GM23338 (cell line): ENCODE data around the gene SYNDIG1L. TPM values are rescaled to one million over a fixed set of nuclear protein-coding genes. Genes with fewer than 3 reads are reported as not detected.
A peak's percentile ranks its signal among the peaks of the same experiment; 100 is the strongest.

ENCODE experiments used
- ATAC-seq: fragments of 200-7000 bp; cut with Tn5 transposase; 3 replicates; pipeline ENCODE4 v1.9.1; 2020
- DNase-seq: peaks from one replicate; pipeline ENCODE4 v3.0.0-alpha.2; 2015; ENCODE audit warnings: low spot score
- H2AFZ ChIP-seq: fragments of 200-600 bp; sonication (generic); 2 replicates; pipeline ENCODE4 v1.8.0; 2016; ENCODE audit warnings: antibody characterized with exemption, mild to moderate bottlenecking, moderate library complexity
- H3F3A ChIP-seq: fragments of 200-600 bp; sonication (generic); replicated peaks from 2 replicates; pipeline ENCODE4 v1.8.0; 2017; ENCODE audit warnings: antibody characterized with exemption, mixed run types, low read depth
- H3K27ac ChIP-seq: fragments of 200-600 bp; sonication (generic); 2 replicates; pipeline ENCODE4 v1.6.1; 2016; ENCODE audit warnings: low read depth
- H3K27me3 ChIP-seq: fragments of 200-600 bp; sonication (generic); 2 replicates; pipeline ENCODE4 v1.8.0; 2016; ENCODE audit warnings: mild to moderate bottlenecking, mixed run types, moderate library complexity; ENCODE audit not compliant: insufficient read depth
- H3K36me3 ChIP-seq: fragments of 200-600 bp; sonication (generic); 2 replicates; pipeline ENCODE4 v1.8.0; 2016; ENCODE audit warnings: mild to moderate bottlenecking; ENCODE audit not compliant: insufficient read depth
- H3K4me1 ChIP-seq: fragments of 200-600 bp; sonication (generic); 2 replicates; pipeline ENCODE4 v1.8.0; 2016; ENCODE audit warnings: mild to moderate bottlenecking, moderate library complexity; ENCODE audit not compliant: insufficient read depth
- H3K4me2 ChIP-seq: fragments of 200-600 bp; sonication (generic); 2 replicates; pipeline ENCODE4 v1.7.1; 2017; ENCODE audit warnings: mixed run types
- H3K4me3 ChIP-seq: fragments of 200-600 bp; sonication (generic); 2 replicates; pipeline ENCODE4 v1.6.1; 2016; ENCODE audit warnings: mixed run types
- H3K79me2 ChIP-seq: fragments of 200-600 bp; sonication (generic); replicated peaks from 2 replicates; pipeline ENCODE4 v1.8.0; 2017; ENCODE audit warnings: mild to moderate bottlenecking; ENCODE audit not compliant: insufficient read depth
- H3K9me2 ChIP-seq: fragments of 200-600 bp; sonication (generic); 2 replicates; pipeline ENCODE4 v1.8.0; 2017; ENCODE audit not compliant: insufficient read depth
- H4K20me1 ChIP-seq: fragments of 200-600 bp; sonication (generic); replicated peaks from 2 replicates; pipeline ENCODE4 v1.8.0; 2017; ENCODE audit warnings: mild to moderate bottlenecking; ENCODE audit not compliant: insufficient read depth
- H3K27ac Mint-ChIP-seq: 2 replicates; pipeline ENCODE4 v1.8.0; 2020; ENCODE audit warnings: inconsistent platforms, mild to moderate bottlenecking, moderate library complexity, mixed read lengths
- H3K27me3 Mint-ChIP-seq: 3 replicates; pipeline ENCODE4 v1.8.0; 2022; ENCODE audit warnings: low read depth, mild to moderate bottlenecking, moderate library complexity, mixed read lengths, inconsistent platforms; ENCODE audit not compliant: insufficient read depth, poor library complexity
- H3K36me3 Mint-ChIP-seq: 3 replicates; pipeline ENCODE4 v1.8.0; 2021; ENCODE audit warnings: low read depth, mild to moderate bottlenecking, inconsistent platforms, moderate library complexity, mixed read lengths
- H3K4me1 Mint-ChIP-seq: 3 replicates; pipeline ENCODE4 v1.8.0; 2020; ENCODE audit warnings: mild to moderate bottlenecking, inconsistent platforms, mixed read lengths
- H3K4me3 Mint-ChIP-seq: 3 replicates; pipeline ENCODE4 v1.8.0; 2021; ENCODE audit warnings: moderate library complexity, mild to moderate bottlenecking, inconsistent platforms, mixed read lengths
- H3K9me3 Mint-ChIP-seq: 3 replicates; pipeline ENCODE4 v1.8.0; 2020; ENCODE audit warnings: moderate library complexity, mild to moderate bottlenecking, inconsistent platforms, mixed read lengths
- CREB1 ChIP-seq: fragments of 250-450 bp; sonication (Bioruptor Pico); IDR thresholded peaks from 2 replicates; pipeline ENCODE4 v1.5.0; 2020; ENCODE audit warnings: low read depth, mild to moderate bottlenecking, moderate library complexity
- CTCF ChIP-seq, 2 experiments: fragments of 200-600 bp in 1 of 2; sonication (generic) in 1 of 2; conservative IDR thresholded peaks; 2 replicates each; pipeline versions ENCODE4 v1.5.1 to v1.6.1; 2016 to 2017; ENCODE audit warnings: antibody characterized with exemption in 2 of 2, low read depth in 2 of 2, mild to moderate bottlenecking in 2 of 2, moderate library complexity in 1 of 2
- ETS1 ChIP-seq: IDR thresholded peaks from 2 replicates; pipeline ENCODE4 v1.6.1; 2016; ENCODE audit warnings: antibody characterized with exemption
- EZH2 ChIP-seq: fragments of 200-600 bp; sonication (generic); IDR thresholded peaks from one replicate; pipeline ENCODE4 v1.8.0; 2017; ENCODE audit warnings: antibody characterized with exemption, mild to moderate bottlenecking, low read depth; ENCODE audit not compliant: unreplicated experiment
- EZH2phosphoT487 ChIP-seq: fragments of 200-600 bp; sonication (generic); IDR thresholded peaks from one replicate; pipeline ENCODE4 v1.8.1; 2018; ENCODE audit warnings: antibody characterized with exemption; ENCODE audit not compliant: unreplicated experiment
- JUNB ChIP-seq: IDR thresholded peaks from one replicate; pipeline ENCODE4 v1.6.1; 2016; ENCODE audit warnings: antibody characterized with exemption; ENCODE audit not compliant: unreplicated experiment
- NANOG ChIP-seq: IDR thresholded peaks from 2 replicates; pipeline ENCODE4 v1.6.1; 2016; ENCODE audit warnings: antibody characterized with exemption, borderline replicate concordance
- POLR2AphosphoS5 ChIP-seq: IDR thresholded peaks from 2 replicates; pipeline ENCODE4 v1.6.1; 2016; ENCODE audit warnings: antibody characterized with exemption, low read depth
- REST ChIP-seq: IDR thresholded peaks from one replicate; pipeline ENCODE4 v1.6.1; 2018; ENCODE audit warnings: antibody characterized with exemption; ENCODE audit not compliant: unreplicated experiment
- ZNF114 ChIP-seq: fragments of 250-450 bp; sonication (Bioruptor Pico); IDR thresholded peaks from 2 replicates; pipeline ENCODE4 v1.5.0; 2020; ENCODE audit warnings: mild to moderate bottlenecking, moderate library complexity
- ZNF331 ChIP-seq: fragments of 250-450 bp; sonication (Bioruptor Pico); IDR thresholded peaks from 2 replicates; pipeline ENCODE4 v1.5.0; 2020; ENCODE audit warnings: low read depth, mild to moderate bottlenecking, moderate library complexity
- ZNF462 ChIP-seq: fragments of 250-450 bp; sonication (Bioruptor Pico); IDR thresholded peaks from 2 replicates; pipeline ENCODE4 v1.5.0; 2020; ENCODE audit warnings: mild to moderate bottlenecking, moderate library complexity
- polyA plus RNA-seq: library from polyadenylated mRNA; unstranded; fragments of >200 nt; fragmentation: Nextera tagmentation; extraction: Ambion mirVana; gene quantifications from 2 replicates; pipeline ENCODE4 v1.2.1, GENCODE V29; 2016
- total RNA-seq: library from RNA; depleted of rRNA; stranded (reverse); fragments of >200 nt; shearing (Covaris generic); gene quantifications from 2 replicates; pipeline ENCODE4 v1.2.3, GENCODE V29; 2014

The SYNDIG1L gene
- total and polyA plus RNA-seq, 2 experiments from 2014 or later = 0.65 to 2.1 TPM

GRCh38 chr14:74400919-74401503 lies 25.0 kb downstream of the SYNDIG1L start:
- TF ChIP-seq POLR2AphosphoS5 = no peak
- no peak for TF ChIP-seq JUNB
- no peak for TF ChIP-seq ZNF462 (CRISPR knock-in tag)
- no peak for TF ChIP-seq REST
- no peak for TF ChIP-seq CTCF (conservative IDR thresholded peaks at IDR 0.05; ENCODE audit: low read depth in 2 of 2)
- no peak for TF ChIP-seq EZH2phosphoT487
- no peak for TF ChIP-seq EZH2
- TF ChIP-seq CREB1 (CRISPR knock-in tag) = no peak
- no peak for TF ChIP-seq ZNF114 (CRISPR knock-in tag)
- TF ChIP-seq NANOG = no peak
- TF ChIP-seq ZNF331 = no peak
- no peak for TF ChIP-seq ETS1
- Mint-ChIP-seq H3K4me3 (peak overlapping the region; percentile 47), H3K9me3 (no peaks in the 10 kb centered on the region), H3K4me1 (peaks cover 55% of the 10 kb centered on the region), H3K36me3 (no peaks in the 10 kb centered on the region; the same call in 1 of the 3 replicates), H3K27ac (no peak overlapping the region), H3K27me3 (peaks cover 14% of the 10 kb centered on the region)
- peak overlapping the region; percentile 97 for H2AFZ ChIP-seq
- no peaks in the 10 kb centered on the region for H3K36me3 ChIP-seq
- ATAC-seq (peak; percentile 4), DNase-seq (peak; percentile 27)
- H3F3A ChIP-seq = peaks cover 24% of the 10 kb centered on the region
- H3K4me2 ChIP-seq = peak overlapping the region; percentile 77
- no peaks in the 10 kb centered on the region for H4K20me1 ChIP-seq
- H3K4me3 ChIP-seq = peak overlapping the region; percentile 40
- peak overlapping the region; percentile 72; the same call in 1 of the 2 replicates for H3K27ac ChIP-seq
- no peaks in the 10 kb centered on the region for H3K27me3 ChIP-seq
- H3K79me2 ChIP-seq = no peaks in the 10 kb centered on the region
- H3K4me1 ChIP-seq = peaks cover 39% of the 10 kb centered on the region
- H3K9me2 ChIP-seq = no peaks in the 10 kb centered on the region
